NB4 (cell line): ENCODE results near the gene AMH.

Experiments
- DNase-seq: peaks from one replicate; pipeline ENCODE4 v3.0.0; 2010; ENCODE audit warnings: low read depth
- H3K4me3 ChIP-seq: one replicate; pipeline ENCODE4 v1.5.1; 2011; ENCODE audit warnings: mild to moderate bottlenecking, low read depth, low read length, moderate library complexity
- MYC ChIP-seq: IDR thresholded peaks from 2 replicates; pipeline ENCODE4 v1.6.1; 2011; ENCODE audit warnings: low read depth, low read length
- POLR2A ChIP-seq: IDR thresholded peaks from 2 replicates; pipeline ENCODE4 v1.6.1; 2011; ENCODE audit warnings: mild to moderate bottlenecking; ENCODE audit not compliant: insufficient read length; ENCODE audit errors: extremely low read depth
- TF ChIP-seq, protein P1 (sequence below): IDR thresholded peaks from one replicate; pipeline ENCODE4 v1.5.1; 2012; ENCODE audit warnings: low read depth, low read length
- TF ChIP-seq, protein P2 (sequence below): IDR thresholded peaks from 2 replicates; pipeline ENCODE4 v1.6.1; 2011; ENCODE audit warnings: low read depth, low read length

Gene AMH

GRCh38 chr19:2212861-2213711 is 36.0 kb upstream of the AMH start:
- no peak overlapping the region for H3K4me3 ChIP-seq
- TF ChIP-seq POLR2A (no peak), MYC (no peak)
- TF ChIP-seq, protein P1, sequence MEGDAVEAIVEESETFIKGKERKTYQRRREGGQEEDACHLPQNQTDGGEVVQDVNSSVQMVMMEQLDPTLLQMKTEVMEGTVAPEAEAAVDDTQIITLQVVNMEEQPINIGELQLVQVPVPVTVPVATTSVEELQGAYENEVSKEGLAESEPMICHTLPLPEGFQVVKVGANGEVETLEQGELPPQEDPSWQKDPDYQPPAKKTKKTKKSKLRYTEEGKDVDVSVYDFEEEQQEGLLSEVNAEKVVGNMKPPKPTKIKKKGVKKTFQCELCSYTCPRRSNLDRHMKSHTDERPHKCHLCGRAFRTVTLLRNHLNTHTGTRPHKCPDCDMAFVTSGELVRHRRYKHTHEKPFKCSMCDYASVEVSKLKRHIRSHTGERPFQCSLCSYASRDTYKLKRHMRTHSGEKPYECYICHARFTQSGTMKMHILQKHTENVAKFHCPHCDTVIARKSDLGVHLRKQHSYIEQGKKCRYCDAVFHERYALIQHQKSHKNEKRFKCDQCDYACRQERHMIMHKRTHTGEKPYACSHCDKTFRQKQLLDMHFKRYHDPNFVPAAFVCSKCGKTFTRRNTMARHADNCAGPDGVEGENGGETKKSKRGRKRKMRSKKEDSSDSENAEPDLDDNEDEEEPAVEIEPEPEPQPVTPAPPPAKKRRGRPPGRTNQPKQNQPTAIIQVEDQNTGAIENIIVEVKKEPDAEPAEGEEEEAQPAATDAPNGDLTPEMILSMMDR: no peak
- TF ChIP-seq, protein P2, sequence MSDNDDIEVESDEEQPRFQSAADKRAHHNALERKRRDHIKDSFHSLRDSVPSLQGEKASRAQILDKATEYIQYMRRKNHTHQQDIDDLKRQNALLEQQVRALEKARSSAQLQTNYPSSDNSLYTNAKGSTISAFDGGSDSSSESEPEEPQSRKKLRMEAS: no peak
- DNase-seq: no peak

DNA sequence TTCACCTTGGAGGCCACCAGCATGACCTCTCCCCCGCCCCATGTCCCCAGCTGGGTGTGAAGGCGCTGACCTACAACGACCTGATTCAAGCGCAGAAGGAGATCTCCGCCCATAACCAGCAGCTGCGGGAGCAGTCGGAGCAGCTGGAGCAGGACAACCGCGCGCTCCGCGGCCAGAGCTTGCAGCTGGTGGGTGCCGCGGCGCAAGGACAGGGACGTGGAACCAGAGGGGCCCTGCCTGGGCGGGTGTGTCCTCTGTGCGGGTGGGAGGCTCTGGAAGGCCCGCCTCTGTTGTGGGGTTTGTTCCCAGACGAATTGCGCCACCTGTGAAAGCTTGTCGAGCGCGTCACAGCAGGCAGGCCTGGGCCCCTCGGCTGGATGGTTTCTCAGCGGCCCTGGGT is 35.3 kb upstream of the AMH start:
- no peak for TF ChIP-seq MYC
- TF ChIP-seq POLR2A: no peak
- TF ChIP-seq, protein P2: no peak
- TF ChIP-seq, protein P1: no peak

DNA sequence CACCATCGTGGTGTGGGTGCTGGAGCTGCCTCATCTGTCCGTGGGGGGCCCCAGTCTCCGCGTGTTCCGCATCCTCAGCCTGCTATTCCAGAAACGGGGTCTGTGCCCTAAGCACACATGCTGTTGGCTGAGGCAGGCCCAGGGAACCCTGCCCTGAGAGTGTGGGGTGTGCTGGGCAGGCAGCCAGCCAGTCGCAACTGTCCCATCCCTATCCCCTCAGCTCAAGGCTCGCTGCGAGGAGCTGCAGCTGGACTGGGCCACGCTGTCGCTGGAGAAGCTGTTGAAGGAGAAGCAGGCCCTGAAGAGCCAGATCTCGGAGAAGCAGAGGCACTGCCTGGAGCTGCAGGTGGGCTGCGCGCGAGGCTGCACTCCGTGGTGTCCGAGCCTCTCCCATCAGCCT is 34.9 kb upstream of the AMH start:
- H3K4me3 ChIP-seq: no peak overlapping the region
- TF ChIP-seq POLR2A (no peak), MYC (no peak)
- TF ChIP-seq, protein P2: no peak
- TF ChIP-seq, protein P1: no peak
- no peak for DNase-seq

More for the DNA sequence above, 35.3 kb upstream of the AMH start:
- peak; percentile 28 for DNase-seq
- no peak overlapping the region for H3K4me3 ChIP-seq

- TF ChIP-seq MYC (no peak), POLR2A (no peak)
- TF ChIP-seq, protein P2: no peak
- TF ChIP-seq, protein P1: no peak
- no peak overlapping the region for H3K4me3 ChIP-seq
Measured at GRCh38 chr19:2215281-2215751, 33.8 kb upstream of the AMH start.

DNA sequence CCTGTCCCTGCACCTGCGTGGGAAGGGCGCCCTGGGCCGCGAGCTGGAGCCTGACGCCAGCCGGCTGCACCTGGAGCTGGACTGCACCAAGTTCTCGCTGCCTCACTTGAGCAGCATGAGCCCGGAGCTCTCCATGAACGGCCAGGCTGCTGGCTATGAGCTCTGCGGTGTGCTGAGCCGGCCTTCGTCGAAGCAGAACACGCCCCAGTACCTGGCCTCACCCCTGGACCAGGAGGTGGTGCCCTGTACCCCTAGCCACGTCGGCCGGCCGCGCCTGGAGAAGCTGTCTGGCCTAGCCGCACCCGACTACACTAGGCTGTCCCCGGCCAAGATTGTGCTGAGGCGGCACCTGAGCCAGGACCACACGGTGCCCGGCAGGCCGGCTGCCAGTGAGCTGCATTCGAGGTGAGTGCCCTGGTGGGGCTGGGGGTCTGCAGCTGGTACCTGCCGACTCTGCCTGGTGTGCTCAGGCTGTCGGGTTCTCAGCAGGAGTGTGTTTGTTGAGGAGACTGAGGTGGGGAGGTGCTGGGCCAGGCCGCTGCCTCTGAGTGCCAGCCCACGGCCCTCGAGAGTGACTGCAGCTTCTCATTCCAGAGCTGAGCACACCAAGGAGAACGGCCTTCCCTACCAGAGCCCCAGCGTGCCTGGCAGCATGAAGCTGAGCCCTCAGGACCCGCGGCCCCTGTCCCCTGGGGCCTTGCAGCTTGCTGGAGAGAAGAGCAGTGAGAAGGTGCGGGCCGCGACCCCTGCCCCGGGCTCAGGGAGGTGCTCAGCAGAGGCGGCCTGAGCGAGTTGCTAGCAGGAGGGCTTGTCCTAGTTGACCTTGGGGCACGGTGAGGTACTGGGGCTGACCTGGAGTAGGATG is 32.5 kb upstream of the AMH start:
- DNase-seq: no peak
- no peak overlapping the region for H3K4me3 ChIP-seq
- TF ChIP-seq POLR2A (no peak), MYC (no peak)
- TF ChIP-seq, protein P1: no peak
- TF ChIP-seq, protein P2: no peak

More at GRCh38 chr19:2215281-2215751, 33.8 kb upstream of the AMH start:
- DNase-seq: no peak
